HuH-7 (cell line): ENCODE data around the gene KCNQ1.

Experiments
- DNase-seq: peaks from one replicate; pipeline ENCODE4 v3.0.0; 2011; ENCODE audit warnings: low spot score

KCNQ1 gene

DNA sequence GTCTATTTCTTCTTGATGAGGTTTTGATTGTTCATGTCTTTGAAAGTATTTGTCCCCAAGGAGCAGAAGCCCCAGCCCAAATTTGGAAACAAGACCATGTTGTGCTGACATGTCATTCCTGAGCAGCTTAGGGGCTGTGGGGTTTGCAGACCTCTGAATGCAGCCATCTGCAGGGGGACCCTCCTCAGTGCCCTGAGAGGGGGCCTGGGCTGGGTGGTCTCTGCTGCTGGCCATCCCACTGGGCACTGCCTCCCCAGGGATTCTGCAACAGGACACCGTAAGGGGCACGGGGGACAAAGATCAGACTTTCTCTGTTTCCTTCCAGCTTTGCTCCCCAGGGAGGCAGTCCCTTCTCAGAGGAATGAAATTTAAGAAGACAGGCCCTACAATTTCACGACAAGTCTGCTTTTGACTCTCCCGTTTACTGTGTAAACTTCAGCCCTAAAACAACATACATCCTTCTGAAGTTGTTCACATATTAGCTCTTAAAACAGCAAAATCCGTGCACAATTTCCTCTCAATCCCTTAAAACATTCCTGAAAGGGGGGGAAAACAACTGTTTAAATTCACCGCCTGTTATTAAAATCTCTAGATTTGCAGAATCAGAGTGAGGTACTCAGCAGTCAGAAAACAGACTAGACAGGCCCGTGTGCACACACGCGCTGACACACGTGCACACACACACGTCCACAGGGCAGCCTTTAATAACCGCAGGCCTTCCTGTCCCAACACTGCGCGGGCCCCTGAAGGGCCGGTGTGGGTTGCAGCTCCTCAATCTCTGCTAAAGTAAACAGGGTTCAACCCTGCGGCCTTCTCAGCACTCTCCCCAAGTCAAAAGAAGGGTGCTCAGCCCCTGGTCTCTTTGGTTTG, 109.8 kb downstream of the KCNQ1 start:
- no peak for DNase-seq

DNA sequence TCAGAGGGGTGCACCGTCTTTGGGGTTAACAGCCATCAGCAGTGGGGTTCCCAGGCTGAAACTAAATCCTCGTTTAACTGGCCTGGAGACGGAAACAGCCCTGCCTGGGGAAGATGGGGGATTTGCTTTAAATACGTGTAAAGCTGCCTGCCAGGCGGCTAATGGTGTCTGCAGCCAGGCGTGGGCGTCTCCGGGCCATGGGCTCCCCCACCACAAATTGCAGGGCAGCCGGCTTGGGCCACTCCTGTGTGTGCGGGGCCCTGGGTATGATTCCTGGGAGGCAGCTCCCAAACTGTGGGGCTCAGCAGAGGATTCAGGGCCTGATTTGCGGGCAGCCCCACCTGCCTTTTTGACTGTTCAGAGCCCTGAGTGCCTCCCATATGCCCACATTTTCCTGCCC, 110.5 kb downstream of the KCNQ1 start:
- DNase-seq = no peak

- no peak for DNase-seq
These were observed 111.1 kb downstream of the KCNQ1 start for GRCh38 chr11:2555891-2556290.

DNA sequence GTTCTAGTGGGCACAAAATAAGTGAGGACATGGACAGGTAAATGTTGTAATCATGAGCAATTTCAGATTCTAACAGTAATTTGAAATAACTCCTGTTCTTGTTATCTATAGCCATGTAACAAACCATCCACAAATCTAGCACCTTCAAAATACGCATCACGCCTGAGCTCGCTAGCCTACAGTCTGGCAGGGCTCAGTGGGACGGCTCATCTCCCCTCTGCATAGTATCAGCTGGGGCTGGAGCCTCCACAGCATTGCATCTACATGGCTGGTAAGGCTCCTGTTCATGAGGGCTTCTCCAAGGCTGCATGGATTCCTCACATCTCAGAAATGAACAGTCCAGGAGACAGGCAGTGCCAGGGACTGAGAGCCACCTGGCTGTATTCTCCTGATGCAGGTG, 112.6 kb downstream of the KCNQ1 start:
- DNase-seq = no peak

GRCh38 chr11:2558397-2558796, 113.6 kb downstream of the KCNQ1 start:
- no peak for DNase-seq

- DNase-seq = no peak
These were observed 114.2 kb downstream of the KCNQ1 start for GRCh38 chr11:2558861-2559526.

DNA sequence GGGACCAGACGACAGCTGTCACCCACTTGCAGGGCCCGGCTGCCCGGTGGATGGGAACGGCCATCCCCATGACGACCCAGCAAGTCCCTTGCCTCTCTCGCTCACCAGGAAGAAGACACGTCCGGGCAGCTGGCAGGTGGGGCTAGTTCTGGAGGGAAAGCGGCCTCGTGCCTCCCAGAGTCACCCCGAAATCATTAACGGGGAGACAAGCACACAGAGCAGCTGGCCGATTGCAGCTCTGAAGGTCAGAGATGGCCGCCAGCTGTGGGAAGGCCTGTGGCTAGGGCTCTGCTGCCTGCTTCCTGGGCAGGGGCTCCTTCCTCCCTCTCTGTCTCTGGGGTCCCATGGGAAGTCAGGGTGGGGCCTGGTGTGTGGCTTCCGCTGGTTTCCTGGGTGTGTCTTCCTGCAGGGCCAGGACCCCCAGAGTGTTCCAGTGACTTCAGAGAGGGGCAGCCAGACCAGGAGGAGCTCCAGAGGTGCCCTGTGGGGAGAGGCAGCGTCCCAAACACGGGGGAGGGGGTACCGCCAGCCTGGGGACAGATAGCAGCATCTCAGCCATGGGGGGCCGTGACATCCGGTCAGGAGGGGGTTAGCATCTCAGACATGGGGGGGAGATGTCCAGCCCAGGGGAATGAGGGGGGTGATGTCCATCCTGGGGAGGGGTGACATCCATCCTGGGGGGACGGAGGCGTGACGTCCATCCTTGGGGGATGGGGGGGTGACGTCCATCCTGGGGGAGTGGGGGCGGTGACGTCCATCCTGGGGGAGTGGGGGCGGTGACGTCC, 114.9 kb downstream of the KCNQ1 start:
- DNase-seq = no peak

- DNase-seq = peak; percentile 39
These were observed 117.1 kb downstream of the KCNQ1 start for GRCh38 chr11:2561696-2562581.

DNA sequence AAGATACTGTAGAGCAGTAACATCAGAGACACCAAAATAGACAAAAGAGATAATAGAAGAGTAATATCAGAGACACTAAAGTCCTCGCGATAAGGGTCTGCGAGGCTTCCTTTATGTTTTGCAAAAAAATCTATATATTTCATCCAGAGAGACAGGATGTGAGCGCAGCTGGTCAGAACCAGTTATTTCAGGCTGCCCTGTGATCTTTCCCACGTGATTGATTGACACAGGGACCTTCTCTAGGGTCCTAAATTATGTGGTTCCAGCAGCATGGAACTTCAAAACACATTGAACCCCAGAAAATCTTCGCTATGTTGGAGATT, 118.0 kb downstream of the KCNQ1 start:
- no peak for DNase-seq

GRCh38 chr11:2563213-2564007, 118.6 kb downstream of the KCNQ1 start:
- DNase-seq = no peak

DNA sequence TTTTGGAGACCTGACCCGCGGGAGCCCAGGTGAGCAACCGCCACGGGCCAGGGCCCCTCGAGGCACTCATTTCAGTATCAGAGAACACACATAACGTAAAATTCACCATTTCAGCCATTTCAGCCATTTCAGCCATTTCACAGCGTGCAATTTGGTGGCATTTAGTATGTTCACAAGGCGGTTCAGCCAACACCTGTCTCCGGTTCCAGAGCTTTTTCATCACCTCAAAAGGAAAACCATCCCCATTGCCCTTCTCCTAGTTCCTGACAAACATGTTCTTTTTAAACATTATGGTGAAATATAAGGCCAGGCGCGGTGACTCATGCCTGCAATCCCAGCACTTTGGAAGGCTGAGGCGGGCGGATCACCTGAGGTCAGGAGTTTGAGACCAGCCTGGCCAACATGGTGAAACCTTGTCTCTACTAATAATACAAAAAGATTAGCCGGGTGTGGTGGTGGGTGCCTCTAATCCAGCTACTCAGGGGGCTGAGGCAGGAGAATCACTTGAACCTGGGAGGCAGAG, 119.3 kb downstream of the KCNQ1 start:
- no peak for DNase-seq

DNA sequence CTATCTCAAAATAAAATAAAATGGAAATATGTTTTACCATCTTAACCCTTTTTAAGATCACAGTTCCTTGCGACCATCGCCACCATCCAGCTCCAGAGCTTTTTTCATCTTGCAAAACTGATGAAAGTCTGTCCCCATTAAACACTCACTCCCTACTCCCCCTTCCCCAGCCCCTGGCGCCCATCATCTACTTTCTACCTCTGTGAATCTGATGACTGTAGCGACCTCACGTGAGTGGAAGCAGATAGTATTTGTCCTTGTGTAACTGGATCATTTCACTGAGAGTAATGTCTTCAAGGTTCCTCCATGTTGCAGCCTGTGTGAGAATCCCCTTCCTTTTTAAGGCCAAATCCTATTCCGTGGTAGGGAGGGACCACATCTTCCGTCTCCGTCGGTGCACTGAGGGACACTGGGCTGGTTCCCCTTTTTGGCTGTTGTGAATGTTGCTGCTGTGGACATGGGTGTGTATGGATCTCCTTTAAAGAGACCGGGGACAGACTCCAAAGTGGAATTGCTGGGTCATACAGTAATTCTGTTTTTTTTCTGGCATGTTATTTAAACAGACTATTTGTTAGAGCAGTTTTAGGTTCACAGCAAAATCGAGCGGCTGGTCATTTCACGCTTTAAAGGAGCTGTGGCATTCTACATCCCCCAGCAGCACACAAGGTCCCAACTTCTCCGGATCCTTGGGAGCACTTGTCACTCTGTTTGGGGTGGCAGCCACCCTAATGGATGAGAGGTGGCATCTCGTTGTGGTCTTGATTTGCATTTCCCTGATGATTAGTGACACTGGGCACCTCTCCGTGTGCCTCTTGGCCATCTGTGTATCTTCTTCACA, 120.0 kb downstream of the KCNQ1 start:
- no peak for DNase-seq

DNA sequence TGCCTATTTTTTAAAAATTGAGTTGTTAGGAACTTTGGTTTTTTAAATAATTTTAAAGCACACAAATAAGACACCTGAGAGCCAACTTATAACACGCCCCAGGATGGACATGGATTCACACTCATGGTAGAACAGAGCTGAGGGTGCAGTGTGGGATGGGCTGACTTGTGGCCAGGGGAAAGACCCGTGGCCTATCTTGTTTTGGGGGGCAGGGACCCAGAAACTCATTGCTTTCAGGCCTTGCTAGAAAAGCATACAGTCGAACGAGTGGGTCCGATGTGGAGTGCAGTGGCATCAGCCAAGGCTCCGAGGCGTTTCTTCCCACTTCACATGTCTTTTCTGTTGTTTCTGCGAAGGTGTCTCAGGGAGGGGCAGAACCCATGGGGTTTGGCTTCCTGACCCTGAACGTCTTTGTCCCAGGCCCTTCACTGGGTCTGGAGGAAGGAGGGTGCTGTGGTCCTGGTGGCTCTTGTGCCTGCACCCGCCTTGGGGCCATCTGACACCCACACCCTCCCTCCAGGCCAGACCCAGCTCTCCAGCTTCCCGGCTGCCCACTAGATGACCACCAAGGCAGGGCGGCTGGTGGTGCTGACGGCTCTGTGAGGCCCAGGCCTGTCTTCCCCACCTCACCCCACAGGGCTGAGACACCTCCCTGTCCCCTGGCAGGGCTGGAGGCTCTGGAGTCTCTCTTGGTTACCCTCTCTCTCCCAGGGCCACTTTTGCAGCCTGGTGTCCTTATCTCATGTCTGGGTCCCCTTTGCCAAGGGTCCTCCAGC, 120.8 kb downstream of the KCNQ1 start:
- no peak for DNase-seq

DNA sequence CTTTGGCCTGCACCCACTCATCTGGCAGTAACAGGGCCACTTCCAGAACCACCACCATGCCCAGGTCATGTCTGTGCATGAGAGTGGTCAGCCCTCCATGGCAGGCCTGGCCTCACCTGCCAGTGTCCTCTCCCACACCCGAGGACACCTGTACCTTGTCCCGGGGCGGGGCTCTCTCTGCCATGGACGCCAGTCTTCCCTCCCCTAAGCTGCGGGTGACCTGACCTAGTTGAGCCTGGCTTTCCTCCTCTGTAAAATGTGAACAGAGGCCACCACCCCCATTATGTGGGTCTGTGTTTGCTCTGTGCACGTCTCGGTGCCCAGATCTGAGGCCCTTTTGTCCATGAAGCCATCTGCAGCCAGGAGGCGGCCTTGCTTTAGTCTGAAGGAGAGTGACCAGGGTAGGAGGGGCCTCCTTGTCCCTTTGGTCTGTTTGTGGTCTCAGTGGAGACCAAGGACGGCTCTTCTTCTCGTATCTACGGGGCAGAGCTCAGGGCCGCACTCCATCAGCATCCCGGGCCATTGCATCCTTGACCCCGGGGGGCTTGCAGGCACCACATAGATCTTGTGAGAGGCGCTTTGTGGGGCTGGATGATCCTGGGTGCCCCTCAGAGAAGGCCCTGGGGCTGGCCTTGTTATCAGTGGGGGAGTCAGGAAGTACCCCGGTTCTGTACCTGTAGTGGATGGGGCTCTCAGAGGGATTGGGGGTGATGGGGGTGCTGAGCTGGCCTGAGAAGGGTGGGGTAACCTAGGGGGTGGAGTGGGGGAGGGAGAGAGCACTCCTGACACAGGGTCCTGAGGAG, 121.6 kb downstream of the KCNQ1 start:
- DNase-seq = no peak

GRCh38 chr11:2567026-2567671, 122.3 kb downstream of the KCNQ1 start:
- DNase-seq = no peak

DNA sequence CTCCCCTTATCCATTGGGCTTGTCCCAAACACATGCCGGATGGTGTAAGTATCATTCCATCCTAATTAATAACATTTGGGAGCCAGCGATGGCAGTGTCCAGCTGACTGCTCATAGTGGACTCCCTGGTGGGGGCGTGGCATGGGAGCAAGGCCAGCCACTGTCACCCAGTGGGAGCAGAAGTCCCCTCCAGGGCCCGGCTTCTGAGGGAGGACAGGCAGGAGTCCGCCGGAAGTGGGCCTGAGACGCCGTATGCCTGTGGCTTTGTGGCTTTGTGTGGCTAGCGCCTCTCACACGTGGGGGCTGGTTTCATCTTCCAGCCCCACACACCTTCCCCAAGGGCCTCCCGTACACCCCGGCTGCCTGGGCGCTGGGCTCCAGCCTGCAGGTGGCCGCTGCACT, 124.5 kb downstream of the KCNQ1 start:
- no peak for DNase-seq

DNA sequence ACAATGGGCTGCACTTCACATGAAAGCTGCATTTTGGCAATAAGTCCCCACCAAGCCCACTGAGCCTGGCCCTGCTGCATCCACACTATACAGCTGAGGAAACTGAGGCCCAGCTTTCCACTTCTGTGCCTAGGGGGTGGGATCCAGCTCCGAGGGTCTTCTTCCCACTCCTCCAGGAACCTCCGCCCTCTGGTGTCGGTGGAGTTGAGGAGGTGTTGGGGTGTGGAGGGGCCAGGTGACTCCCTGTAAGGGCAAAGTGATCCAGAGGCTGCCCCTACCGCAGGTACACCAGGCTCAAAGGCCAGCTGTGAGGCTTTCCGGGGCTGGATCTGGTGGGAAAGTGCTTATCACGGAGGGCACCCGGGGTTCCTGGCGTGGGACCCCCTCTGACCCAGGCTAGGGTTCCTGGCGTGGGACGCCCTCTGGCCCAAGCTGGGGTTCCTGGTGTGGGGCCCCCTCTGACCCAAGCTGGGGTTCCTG, 125.0 kb downstream of the KCNQ1 start:
- no peak for DNase-seq
